Esophagus squamous epithelium (tissue), 4 donors: ENCODE data around the gene THRAP3.

Experiments
- POLR2A ChIP-seq, 4 donors: fragments of 450-650 bp; IDR thresholded peaks; one replicate each; pipeline ENCODE4 v1.6.1; 2017; ENCODE audit warnings: antibody characterized with exemption in 4 of 4, mild to moderate bottlenecking in 4 of 4, moderate library complexity in 3 of 4
- TF ChIP-seq, protein P1 (sequence below), 6 experiments: fragments of 450-650 bp in 4 of 6; fragments of 200-600 bp in 2 of 6; sonication (generic) in 2 of 6; IDR thresholded peaks; one replicate each; pipeline ENCODE4 v1.5.1; 2016 to 2019; ENCODE audit warnings: antibody characterized with exemption in 6 of 6, mild to moderate bottlenecking in 4 of 6, moderate library complexity in 4 of 6

- TF ChIP-seq, protein P1, sequence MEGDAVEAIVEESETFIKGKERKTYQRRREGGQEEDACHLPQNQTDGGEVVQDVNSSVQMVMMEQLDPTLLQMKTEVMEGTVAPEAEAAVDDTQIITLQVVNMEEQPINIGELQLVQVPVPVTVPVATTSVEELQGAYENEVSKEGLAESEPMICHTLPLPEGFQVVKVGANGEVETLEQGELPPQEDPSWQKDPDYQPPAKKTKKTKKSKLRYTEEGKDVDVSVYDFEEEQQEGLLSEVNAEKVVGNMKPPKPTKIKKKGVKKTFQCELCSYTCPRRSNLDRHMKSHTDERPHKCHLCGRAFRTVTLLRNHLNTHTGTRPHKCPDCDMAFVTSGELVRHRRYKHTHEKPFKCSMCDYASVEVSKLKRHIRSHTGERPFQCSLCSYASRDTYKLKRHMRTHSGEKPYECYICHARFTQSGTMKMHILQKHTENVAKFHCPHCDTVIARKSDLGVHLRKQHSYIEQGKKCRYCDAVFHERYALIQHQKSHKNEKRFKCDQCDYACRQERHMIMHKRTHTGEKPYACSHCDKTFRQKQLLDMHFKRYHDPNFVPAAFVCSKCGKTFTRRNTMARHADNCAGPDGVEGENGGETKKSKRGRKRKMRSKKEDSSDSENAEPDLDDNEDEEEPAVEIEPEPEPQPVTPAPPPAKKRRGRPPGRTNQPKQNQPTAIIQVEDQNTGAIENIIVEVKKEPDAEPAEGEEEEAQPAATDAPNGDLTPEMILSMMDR (IDR thresholded peaks at IDR 0.05) = no peak
- no peak for TF ChIP-seq POLR2A (IDR thresholded peaks at IDR 0.05)
These were observed 128.1 kb downstream of the THRAP3 start for GRCh38 chr1:36352125-36352909.
